SU-DHL-6 (cell line): ENCODE results near the gene MAMDC4.

ENCODE experiments used
- EZH2phosphoT487 ChIP-seq: fragments of 200-600 bp; sonication (generic), shearing (Covaris generic); conservative IDR thresholded peaks from 2 replicates; pipeline ENCODE4 v1.6.1; 2018; ENCODE audit warnings: mild to moderate bottlenecking, antibody characterized with exemption, low read length, moderate library complexity, mixed read lengths
- TF ChIP-seq, protein P1 (sequence below): fragments of 200-600 bp; sonication (generic); IDR thresholded peaks from one replicate; pipeline ENCODE4 v1.5.1; 2017; ENCODE audit warnings: antibody characterized with exemption, mild to moderate bottlenecking, low read length, moderate library complexity; ENCODE audit not compliant: insufficient read depth, poor library complexity, severe bottlenecking

DNA sequence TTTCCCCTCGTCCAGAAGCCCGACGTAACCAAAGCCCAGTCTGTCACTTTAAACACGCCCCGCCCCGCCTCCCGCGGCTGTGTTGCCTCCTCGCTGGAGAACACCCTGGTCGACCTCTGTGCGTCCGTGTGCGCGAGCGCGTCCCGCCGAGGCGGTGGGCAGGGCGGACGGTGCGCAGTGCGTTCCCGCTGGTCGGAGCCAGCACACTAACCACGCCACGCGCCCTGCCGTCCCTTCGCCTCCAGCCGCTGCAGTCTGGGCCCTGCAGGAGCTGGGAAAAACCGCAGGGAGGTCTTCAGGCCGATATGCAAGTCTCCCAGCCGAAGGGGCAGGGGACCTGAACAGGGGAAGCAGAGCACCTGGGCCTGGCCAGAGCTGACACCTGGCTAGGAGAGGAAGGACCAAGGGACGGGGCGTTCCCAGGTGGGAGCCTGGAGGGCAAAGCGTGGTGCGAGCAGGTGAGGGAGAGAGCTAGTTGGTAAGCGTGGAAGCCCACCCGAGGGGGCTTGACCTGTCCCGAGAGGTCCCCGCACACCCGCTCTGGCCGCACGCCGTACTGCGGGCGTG, 4.2 kb upstream of the MAMDC4 start:
- TF ChIP-seq, protein P1, sequence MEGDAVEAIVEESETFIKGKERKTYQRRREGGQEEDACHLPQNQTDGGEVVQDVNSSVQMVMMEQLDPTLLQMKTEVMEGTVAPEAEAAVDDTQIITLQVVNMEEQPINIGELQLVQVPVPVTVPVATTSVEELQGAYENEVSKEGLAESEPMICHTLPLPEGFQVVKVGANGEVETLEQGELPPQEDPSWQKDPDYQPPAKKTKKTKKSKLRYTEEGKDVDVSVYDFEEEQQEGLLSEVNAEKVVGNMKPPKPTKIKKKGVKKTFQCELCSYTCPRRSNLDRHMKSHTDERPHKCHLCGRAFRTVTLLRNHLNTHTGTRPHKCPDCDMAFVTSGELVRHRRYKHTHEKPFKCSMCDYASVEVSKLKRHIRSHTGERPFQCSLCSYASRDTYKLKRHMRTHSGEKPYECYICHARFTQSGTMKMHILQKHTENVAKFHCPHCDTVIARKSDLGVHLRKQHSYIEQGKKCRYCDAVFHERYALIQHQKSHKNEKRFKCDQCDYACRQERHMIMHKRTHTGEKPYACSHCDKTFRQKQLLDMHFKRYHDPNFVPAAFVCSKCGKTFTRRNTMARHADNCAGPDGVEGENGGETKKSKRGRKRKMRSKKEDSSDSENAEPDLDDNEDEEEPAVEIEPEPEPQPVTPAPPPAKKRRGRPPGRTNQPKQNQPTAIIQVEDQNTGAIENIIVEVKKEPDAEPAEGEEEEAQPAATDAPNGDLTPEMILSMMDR: no peak
- no peak for TF ChIP-seq EZH2phosphoT487
